HepG2 (cell line): Measurements from ENCODE around the gene GTPBP6. TPM values are rescaled to one million over a fixed set of nuclear protein-coding genes. Genes with fewer than 3 reads are reported as not detected.

ENCODE experiments used
- AKAP8 ChIP-seq: sonication (generic); formaldehyde crosslinking; IDR thresholded peaks from 2 replicates; pipeline ENCODE4 v1.5.1; 2020; ENCODE audit warnings: mild to moderate bottlenecking, missing genetic modification reagents
- ARID4A ChIP-seq: sonication (generic); formaldehyde crosslinking; IDR thresholded peaks from 2 replicates; pipeline ENCODE4 v1.5.0; 2020; ENCODE audit warnings: mild to moderate bottlenecking, missing genetic modification reagents, borderline replicate concordance
- HDAC2 ChIP-seq: sonication (generic); formaldehyde crosslinking; IDR thresholded peaks from 2 replicates; pipeline ENCODE4 v1.4.0; 2020; ENCODE audit warnings: missing genetic modification reagents
- KDM5B ChIP-seq: sonication (generic); formaldehyde crosslinking; IDR thresholded peaks from 2 replicates; pipeline ENCODE4 v1.4.0; 2020; ENCODE audit warnings: missing genetic modification reagents, mild to moderate bottlenecking, borderline replicate concordance
- KDM6A ChIP-seq: IDR thresholded peaks from 2 replicates; pipeline ENCODE4 v1.6.1; 2016; ENCODE audit warnings: low read depth
- KLF13 ChIP-seq: sonication (generic); formaldehyde crosslinking; IDR thresholded peaks from 2 replicates; pipeline ENCODE4 v1.4.0; 2020; ENCODE audit warnings: mild to moderate bottlenecking, missing genetic modification reagents
- LCORL ChIP-seq, 2 experiments: fragments of 450-650 bp in 1 of 2; sonication (generic) in 1 of 2; formaldehyde crosslinking in 1 of 2; IDR thresholded peaks; 2 replicates each; pipeline versions ENCODE4 v1.5.0 to v1.6.1; 2017 to 2020; ENCODE audit warnings: antibody characterized with exemption in 1 of 2, missing genetic modification reagents in 1 of 2
- MED1 ChIP-seq: sonication (generic); formaldehyde crosslinking; IDR thresholded peaks from 2 replicates; pipeline ENCODE4 v1.4.0; 2020; ENCODE audit warnings: missing genetic modification reagents
- MXD1 ChIP-seq: sonication (generic); formaldehyde crosslinking; IDR thresholded peaks from 2 replicates; pipeline ENCODE4 v1.4.0; 2020; ENCODE audit warnings: mild to moderate bottlenecking, missing genetic modification reagents
- NR2C2 ChIP-seq: sonication (generic); formaldehyde crosslinking; IDR thresholded peaks from 2 replicates; pipeline ENCODE4 v1.4.0; 2020; ENCODE audit warnings: missing genetic modification reagents, mild to moderate bottlenecking, moderate library complexity, borderline replicate concordance
- PAWR ChIP-seq: sonication (generic); formaldehyde crosslinking; IDR thresholded peaks from 2 replicates; pipeline ENCODE4 v1.4.0; 2020; ENCODE audit warnings: missing genetic modification reagents, mild to moderate bottlenecking, borderline replicate concordance
- SAP130 ChIP-seq: IDR thresholded peaks from 2 replicates; pipeline ENCODE4 v1.6.1; 2016; ENCODE audit warnings: low read depth
- SMC3 ChIP-seq: IDR thresholded peaks from 2 replicates; pipeline ENCODE4 v1.6.1; 2011; ENCODE audit warnings: low read length, improper control_type of control experiment
- TFE3 ChIP-seq: IDR thresholded peaks from 2 replicates; pipeline ENCODE4 v1.6.1; 2016
- ZBTB38 ChIP-seq: sonication (generic); formaldehyde crosslinking; IDR thresholded peaks from 2 replicates; pipeline ENCODE4 v1.5.1; 2020; ENCODE audit warnings: mild to moderate bottlenecking, missing genetic modification reagents
- ZEB1 ChIP-seq: IDR thresholded peaks from 2 replicates; pipeline ENCODE4 v1.6.1; 2012; ENCODE audit warnings: mild to moderate bottlenecking, low read depth, inconsistent platforms; ENCODE audit not compliant: insufficient replicate concordance
- ZNF12 ChIP-seq: sonication (generic); formaldehyde crosslinking; IDR thresholded peaks from 2 replicates; pipeline ENCODE4 v1.5.0; 2020; ENCODE audit warnings: missing genetic modification reagents
- ZNF224 ChIP-seq: sonication (generic); formaldehyde crosslinking; IDR thresholded peaks from 2 replicates; pipeline ENCODE4 v1.5.0; 2020; ENCODE audit warnings: mild to moderate bottlenecking, missing genetic modification reagents
- ZNF232 ChIP-seq: sonication (generic); formaldehyde crosslinking; IDR thresholded peaks from 2 replicates; pipeline ENCODE4 v1.4.0; 2020; ENCODE audit warnings: missing genetic modification reagents, borderline replicate concordance
- ZNF263 ChIP-seq: sonication (generic); formaldehyde crosslinking; IDR thresholded peaks from 2 replicates; pipeline ENCODE4 v1.4.0; 2020; ENCODE audit warnings: missing genetic modification reagents
- ZNF281 ChIP-seq: sonication (generic); formaldehyde crosslinking; IDR thresholded peaks from 2 replicates; pipeline ENCODE4 v1.4.0; 2020; ENCODE audit warnings: missing genetic modification reagents, borderline replicate concordance
- ZNF460 ChIP-seq: sonication (generic); formaldehyde crosslinking; IDR thresholded peaks from 2 replicates; pipeline ENCODE4 v1.5.1; 2020; ENCODE audit warnings: missing genetic modification reagents, mild to moderate bottlenecking, borderline replicate concordance
- polyA plus RNA-seq, 8 experiments: library from polyadenylated mRNA; depleted of rRNA in 3 of 8; stranded (reverse) in 7 of 8; unstranded in 1 of 8; fragments of >200 nt; fragmentation: Illumina TruSeq in 4 of 8; extraction: Trizol in 4 of 8; gene quantifications; 2 replicates each; pipeline versions ENCODE4 v1.2.1 to v1.2.3, GENCODE V29; 2011 to 2016; ENCODE audit warnings: low read depth in 4 of 8, missing spikeins in 1 of 8, mixed read lengths in 1 of 8; ENCODE audit not compliant: insufficient read depth in 1 of 8
- total RNA-seq, 5 experiments: library from RNA; depleted of rRNA; stranded (reverse); fragments of >200 nt; fragmentation: Illumina TruSeq; extraction: Trizol; gene quantifications; 2 replicates each; pipeline ENCODE4 v1.2.3, GENCODE V29; 2016; ENCODE audit warnings: low read depth in 1 of 5

Gene GTPBP6
- total and polyA plus RNA-seq, 2 of the 13 experiments (the other 11 are each of a cell fraction or from before 2014, with no cell fraction given): 20.2 to 39.6 TPM

- TF ChIP-seq SMC3 (no peak), ZEB1 (no peak), MXD1 (CRISPR knock-in tag) (0 out of 2 replicates have a peak, but pooled peaks have one; percentile 17), LCORL (IDR thresholded peaks at IDR 0.05) (no peak), LCORL (CRISPR knock-in tag; IDR thresholded peaks at IDR 0.05) (peak; percentile 67), HDAC2 (CRISPR knock-in tag) (peak; percentile 66), ZNF460 (CRISPR knock-in tag) (peak; percentile 29; the same call in 1 of the 2 replicates), ZNF263 (CRISPR knock-in tag) (peak; percentile 85), NR2C2 (CRISPR knock-in tag) (peak; percentile 79), KLF13 (CRISPR knock-in tag) (no peak), KDM6A (CRISPR knock-in tag) (0 out of 2 replicates have a peak, but pooled peaks have one; percentile 28), ZNF224 (no peak), MED1 (CRISPR knock-in tag) (peak; percentile 95), SAP130 (CRISPR knock-in tag) (peak; percentile 53; the same call in 1 of the 2 replicates), ZBTB38 (peak; percentile 98), TFE3 (CRISPR knock-in tag) (peak; percentile 67; the same call in 1 of the 2 replicates), ARID4A (peak; percentile 60; the same call in 1 of the 2 replicates), KDM5B (CRISPR knock-in tag) (peak; percentile 22; the same call in 1 of the 2 replicates), ZNF281 (CRISPR knock-in tag) (peak; percentile 54; the same call in 1 of the 2 replicates), PAWR (no peak), ZNF12 (CRISPR knock-in tag) (no peak), ZNF232 (CRISPR knock-in tag) (peak; percentile 76), AKAP8 (peak; percentile 72)
Measured at GRCh38 chrX:270848-271367, 47.7 kb downstream of the GTPBP6 start (continued).
